MCF 10A (cell line): ENCODE results near the gene RAPGEF1. TPM values are rescaled to one million over a fixed set of nuclear protein-coding genes. Genes with fewer than 3 reads are reported as not detected.

Source experiments
- BruUV-seq: library from RNA; stranded (reverse); fragments of 400-500 nt; replicated peaks from 2 replicates; lab custom pipeline; 2021; lab: Mats Ljungman, UMichigan
- CTCF ChIA-PET: fragments of 300-600 bp; sonication (Branson Sonifier 250); formaldehyde crosslinking; extraction: SDS; loops from one replicate; lab custom pipeline; 2021; ENCODE audit warnings: antibody characterized with exemption, inconsistent platforms; lab: Yijun Ruan, JAX
- POLR2A ChIA-PET: fragments of 300-600, 350-650 bp; sonication (Branson Sonifier 250); formaldehyde crosslinking; extraction: SDS; loops from one replicate; lab custom pipeline; 2020; ENCODE audit warnings: antibody characterized with exemption, inconsistent platforms; lab: Yijun Ruan, JAX
- DNase-seq: peaks from one replicate; pipeline ENCODE4 v3.0.0-alpha.2; 2018; ENCODE audit not compliant: unreplicated experiment
- H3K27ac Mint-ChIP-seq: one replicate; pipeline ENCODE4 v1.8.0; 2022; ENCODE audit warnings: mild to moderate bottlenecking, low read depth, mixed read lengths; ENCODE audit not compliant: unreplicated experiment
- H3K27me3 Mint-ChIP-seq: one replicate; pipeline ENCODE4 v1.8.0; 2022; ENCODE audit warnings: mixed read lengths; ENCODE audit not compliant: insufficient read depth, unreplicated experiment
- H3K36me3 Mint-ChIP-seq: one replicate; pipeline ENCODE4 v1.8.0; 2022; ENCODE audit warnings: mild to moderate bottlenecking, moderate library complexity, mixed read lengths; ENCODE audit not compliant: insufficient read depth, unreplicated experiment
- H3K4me1 Mint-ChIP-seq: one replicate; pipeline ENCODE4 v1.8.0; 2022; ENCODE audit warnings: mixed read lengths; ENCODE audit not compliant: insufficient read depth, unreplicated experiment
- H3K4me3 Mint-ChIP-seq: one replicate; pipeline ENCODE4 v1.8.0; 2022; ENCODE audit warnings: mild to moderate bottlenecking, moderate library complexity, mixed read lengths; ENCODE audit not compliant: unreplicated experiment
- H3K9me3 Mint-ChIP-seq: one replicate; pipeline ENCODE4 v1.8.0; 2022; ENCODE audit warnings: mixed read lengths; ENCODE audit not compliant: unreplicated experiment
- CTCF ChIP-seq: fragments of 200-600 bp; IDR thresholded peaks from one replicate; pipeline ENCODE4 v1.8.0; 2022; ENCODE audit warnings: antibody characterized with exemption, mild to moderate bottlenecking; ENCODE audit not compliant: unreplicated experiment
- intact Hi-C: fragments of 100-400 bp; cut with micrococcal nuclease; formaldehyde crosslinking; loops from 2 replicates; pipeline ENCODE4 v1.14.1; 2022
- total RNA-seq: library from RNA; stranded (reverse); gene quantifications from 2 replicates; pipeline ENCODE4 v1.2.3, GENCODE V29; 2022

Gene RAPGEF1
- total RNA-seq, 1 experiment from 2014 or later, result 55.4 TPM

- H3K9me3 Mint-ChIP-seq, result no peaks in the 10 kb centered on the region
- intact Hi-C loops, result no loop called here
- H3K36me3 Mint-ChIP-seq, result peaks cover 28% of the 10 kb centered on the region
- H3K4me1 Mint-ChIP-seq, result peaks cover 2% of the 10 kb centered on the region
- POLR2A ChIA-PET, result no interaction called here
- no peak for DNase-seq
- no peaks in the 10 kb centered on the region for H3K27me3 Mint-ChIP-seq
- CTCF ChIA-PET, result no interaction called here
- no peak overlapping the region for H3K27ac Mint-ChIP-seq
- TF ChIP-seq CTCF, result no peak
- BruUV-seq, result no TSS peak
- H3K4me3 Mint-ChIP-seq, result no peak overlapping the region
These were observed 143.5 kb downstream of the RAPGEF1 start for GRCh38 chr9:131596430-131596743.

GRCh38 chr9:131595696-131596429 is 144.0 kb downstream of the RAPGEF1 start:
- no peak overlapping the region for H3K27ac Mint-ChIP-seq
- TF ChIP-seq CTCF, result no peak
- no peak overlapping the region for H3K4me3 Mint-ChIP-seq
- peaks cover 29% of the 10 kb centered on the region for H3K36me3 Mint-ChIP-seq
- CTCF ChIA-PET, result interaction anchor here (9.4 kb wide), 1 partner anchor 150 kb away, joined by 151 read pairs; the partner anchor contains the start of gene RAPGEF1
- H3K4me1 Mint-ChIP-seq, result peaks cover 4% of the 10 kb centered on the region
- DNase-seq, result no peak
- no peaks in the 10 kb centered on the region for H3K9me3 Mint-ChIP-seq
- no TSS peak for BruUV-seq
- intact Hi-C loops, result no loop called here
- no peaks in the 10 kb centered on the region for H3K27me3 Mint-ChIP-seq
- POLR2A ChIA-PET, result interaction anchor here (1.5 kb wide), 1 partner anchor 11 kb away, joined by 3 read pairs; no protein-coding TSS in a partner anchor

- DNase-seq, result no peak
- H3K4me3 Mint-ChIP-seq, result no peak overlapping the region
- no peak overlapping the region for H3K27ac Mint-ChIP-seq
- ChIA-PET CTCF (interaction anchor here (1.0 to 9.4 kb wide), 2 partner anchors 34 to 150 kb away, joined by 3 to 151 read pairs; partner anchors contain the start of gene RAPGEF1), POLR2A (interaction anchor here (1.5 kb wide), 1 partner anchor 12 kb away, joined by 3 read pairs; no protein-coding TSS in a partner anchor)
- no peak for TF ChIP-seq CTCF
- no peaks in the 10 kb centered on the region for H3K9me3 Mint-ChIP-seq
- peaks cover 26% of the 10 kb centered on the region for H3K36me3 Mint-ChIP-seq
- H3K27me3 Mint-ChIP-seq, result no peaks in the 10 kb centered on the region
- intact Hi-C loops, result loop anchor here (5.0 kb wide), 1 partner anchor 37 kb away; no protein-coding TSS in a partner anchor
- peaks cover 4% of the 10 kb centered on the region for H3K4me1 Mint-ChIP-seq
- no TSS peak for BruUV-seq
These were observed 144.8 kb downstream of the RAPGEF1 start for GRCh38 chr9:131594906-131595665.
